ENCODE measurements around the gene GALNT2.

The GALNT2 gene

GRCh38 chr1:230080822-230081221 lies 13.8 kb downstream of the GALNT2 start:
- ATAC-seq = no peak
- TF ChIP-seq BACH2 (CRISPR knock-in tag; IDR thresholded peaks at IDR 0.05; ENCODE audit: borderline replicate concordance) = no peak
- TF ChIP-seq ESRRG (CRISPR knock-in tag; IDR thresholded peaks at IDR 0.05) = no peak
- TF ChIP-seq, protein P1, sequence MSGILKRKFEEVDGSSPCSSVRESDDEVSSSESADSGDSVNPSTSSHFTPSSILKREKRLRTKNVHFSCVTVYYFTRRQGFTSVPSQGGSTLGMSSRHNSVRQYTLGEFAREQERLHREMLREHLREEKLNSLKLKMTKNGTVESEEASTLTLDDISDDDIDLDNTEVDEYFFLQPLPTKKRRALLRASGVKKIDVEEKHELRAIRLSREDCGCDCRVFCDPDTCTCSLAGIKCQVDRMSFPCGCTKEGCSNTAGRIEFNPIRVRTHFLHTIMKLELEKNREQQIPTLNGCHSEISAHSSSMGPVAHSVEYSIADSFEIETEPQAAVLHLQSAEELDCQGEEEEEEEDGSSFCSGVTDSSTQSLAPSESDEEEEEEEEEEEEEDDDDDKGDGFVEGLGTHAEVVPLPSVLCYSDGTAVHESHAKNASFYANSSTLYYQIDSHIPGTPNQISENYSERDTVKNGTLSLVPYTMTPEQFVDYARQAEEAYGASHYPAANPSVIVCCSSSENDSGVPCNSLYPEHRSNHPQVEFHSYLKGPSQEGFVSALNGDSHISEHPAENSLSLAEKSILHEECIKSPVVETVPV (CRISPR knock-in tag; IDR thresholded peaks at IDR 0.05) = no peak
- no peak for TF ChIP-seq ZNF70 (CRISPR knock-in tag; IDR thresholded peaks at IDR 0.05)
- TF ChIP-seq TSHZ2 (CRISPR knock-in tag; IDR thresholded peaks at IDR 0.05) = no peak
- TF ChIP-seq ARNTL (CRISPR knock-in tag; IDR thresholded peaks at IDR 0.05; ENCODE audit: borderline replicate concordance, low read depth) = no peak
- TF ChIP-seq TCF4 (CRISPR knock-in tag; IDR thresholded peaks at IDR 0.05; ENCODE audit: borderline replicate concordance) = no peak
- TF ChIP-seq OSR1 (CRISPR knock-in tag; IDR thresholded peaks at IDR 0.05) = no peak
- no peak for TF ChIP-seq ZFP30 (CRISPR knock-in tag; IDR thresholded peaks at IDR 0.05)
- TF ChIP-seq GLIS3 (CRISPR knock-in tag; IDR thresholded peaks at IDR 0.05) = no peak
- TF ChIP-seq ZNF565 (CRISPR knock-in tag; conservative IDR thresholded peaks at IDR 0.05; ENCODE audit: low read depth) = no peak
- TF ChIP-seq TOX (CRISPR knock-in tag; IDR thresholded peaks at IDR 0.05; ENCODE audit: borderline replicate concordance) = no peak
- TF ChIP-seq ZFP3 (CRISPR knock-in tag; IDR thresholded peaks at IDR 0.05) = no peak
- TF ChIP-seq RARB (CRISPR knock-in tag; IDR thresholded peaks at IDR 0.05) = no peak

DNA sequence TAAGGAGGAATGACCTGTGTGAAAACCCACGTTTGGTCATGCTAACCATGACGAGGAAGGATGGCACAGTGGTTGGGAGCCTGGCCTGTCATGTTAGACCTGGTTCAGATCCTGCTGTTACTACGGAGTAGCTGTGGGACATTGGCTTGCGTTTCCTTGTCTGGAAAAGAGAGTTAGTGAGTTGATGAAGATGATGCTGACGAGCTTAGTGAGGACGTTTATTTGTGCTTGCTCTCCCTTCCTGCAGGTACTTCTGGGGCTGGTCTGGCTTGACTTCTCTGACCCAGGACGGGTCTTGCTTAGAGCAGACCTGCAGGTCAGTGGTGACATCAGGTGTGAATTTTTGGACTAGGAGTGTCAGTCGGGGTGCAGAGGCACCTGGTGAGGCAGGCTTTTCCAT lies 14.7 kb downstream of the GALNT2 start:
- no peak for TF ChIP-seq POU6F1 (CRISPR knock-in tag; IDR thresholded peaks at IDR 0.05; ENCODE audit: borderline replicate concordance, low read depth)
- ATAC-seq = no peak

DNA sequence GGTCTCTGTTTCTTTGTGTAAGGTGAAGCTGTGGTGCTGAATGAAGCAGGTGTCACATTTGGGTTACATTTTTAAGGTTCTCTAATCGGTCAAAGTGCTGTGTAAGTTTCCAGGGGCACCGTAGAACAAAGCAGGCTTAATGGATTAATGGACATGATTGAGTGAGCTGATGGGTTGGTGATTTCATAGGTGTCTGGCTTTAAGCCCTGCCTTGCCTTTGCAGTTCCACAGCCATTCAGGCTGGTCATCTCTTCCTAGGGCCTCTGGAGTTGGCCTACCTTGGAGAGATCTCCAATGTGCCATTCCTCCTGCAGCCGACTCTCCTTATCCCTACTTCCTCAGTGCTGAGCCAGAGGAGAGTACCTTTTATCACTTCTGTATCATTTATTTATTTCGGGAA lies 15.2 kb downstream of the GALNT2 start:
- TF ChIP-seq OSR1 (CRISPR knock-in tag; IDR thresholded peaks at IDR 0.05) (no peak), RARB (CRISPR knock-in tag; IDR thresholded peaks at IDR 0.05) (no peak), ZNF8 (CRISPR knock-in tag; IDR thresholded peaks at IDR 0.05) (no peak), PPARA (CRISPR knock-in tag; IDR thresholded peaks at IDR 0.05; ENCODE audit: borderline replicate concordance) (no peak)
- TF ChIP-seq, protein P2, sequence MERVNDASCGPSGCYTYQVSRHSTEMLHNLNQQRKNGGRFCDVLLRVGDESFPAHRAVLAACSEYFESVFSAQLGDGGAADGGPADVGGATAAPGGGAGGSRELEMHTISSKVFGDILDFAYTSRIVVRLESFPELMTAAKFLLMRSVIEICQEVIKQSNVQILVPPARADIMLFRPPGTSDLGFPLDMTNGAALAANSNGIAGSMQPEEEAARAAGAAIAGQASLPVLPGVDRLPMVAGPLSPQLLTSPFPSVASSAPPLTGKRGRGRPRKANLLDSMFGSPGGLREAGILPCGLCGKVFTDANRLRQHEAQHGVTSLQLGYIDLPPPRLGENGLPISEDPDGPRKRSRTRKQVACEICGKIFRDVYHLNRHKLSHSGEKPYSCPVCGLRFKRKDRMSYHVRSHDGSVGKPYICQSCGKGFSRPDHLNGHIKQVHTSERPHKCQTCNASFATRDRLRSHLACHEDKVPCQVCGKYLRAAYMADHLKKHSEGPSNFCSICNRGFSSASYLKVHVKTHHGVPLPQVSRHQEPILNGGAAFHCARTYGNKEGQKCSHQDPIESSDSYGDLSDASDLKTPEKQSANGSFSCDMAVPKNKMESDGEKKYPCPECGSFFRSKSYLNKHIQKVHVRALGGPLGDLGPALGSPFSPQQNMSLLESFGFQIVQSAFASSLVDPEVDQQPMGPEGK (CRISPR knock-in tag; IDR thresholded peaks at IDR 0.05; ENCODE audit: borderline replicate concordance) = no peak
- no peak for ATAC-seq

- no peak for ATAC-seq
- TF ChIP-seq ZNF70 (CRISPR knock-in tag; IDR thresholded peaks at IDR 0.05) = no peak
- TF ChIP-seq, protein P2 (CRISPR knock-in tag; IDR thresholded peaks at IDR 0.05; ENCODE audit: borderline replicate concordance) = no peak
- TF ChIP-seq, protein P3, sequence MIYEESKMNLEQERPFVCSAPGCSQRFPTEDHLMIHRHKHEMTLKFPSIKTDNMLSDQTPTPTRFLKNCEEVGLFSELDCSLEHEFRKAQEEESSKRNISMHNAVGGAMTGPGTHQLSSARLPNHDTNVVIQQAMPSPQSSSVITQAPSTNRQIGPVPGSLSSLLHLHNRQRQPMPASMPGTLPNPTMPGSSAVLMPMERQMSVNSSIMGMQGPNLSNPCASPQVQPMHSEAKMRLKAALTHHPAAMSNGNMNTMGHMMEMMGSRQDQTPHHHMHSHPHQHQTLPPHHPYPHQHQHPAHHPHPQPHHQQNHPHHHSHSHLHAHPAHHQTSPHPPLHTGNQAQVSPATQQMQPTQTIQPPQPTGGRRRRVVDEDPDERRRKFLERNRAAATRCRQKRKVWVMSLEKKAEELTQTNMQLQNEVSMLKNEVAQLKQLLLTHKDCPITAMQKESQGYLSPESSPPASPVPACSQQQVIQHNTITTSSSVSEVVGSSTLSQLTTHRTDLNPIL (CRISPR knock-in tag; IDR thresholded peaks at IDR 0.05; ENCODE audit: low read depth) = no peak
- no peak for TF ChIP-seq ZNF8 (CRISPR knock-in tag; IDR thresholded peaks at IDR 0.05)
- TF ChIP-seq ZC3H10 (CRISPR knock-in tag; IDR thresholded peaks at IDR 0.05) = no peak
- no peak for TF ChIP-seq ESRRG (CRISPR knock-in tag; IDR thresholded peaks at IDR 0.05)
- no peak for TF ChIP-seq TOX (CRISPR knock-in tag; IDR thresholded peaks at IDR 0.05; ENCODE audit: borderline replicate concordance)
These were observed 16.0 kb downstream of the GALNT2 start for GRCh38 chr1:230083053-230083452.
